Measurements from ENCODE around the gene RADIL. TPM values are rescaled to one million over a fixed set of nuclear protein-coding genes. Genes with fewer than 3 reads are reported as not detected.

RADIL gene
- total RNA-seq, 1 donor from 2014 or later = 0.86 TPM

DNA sequence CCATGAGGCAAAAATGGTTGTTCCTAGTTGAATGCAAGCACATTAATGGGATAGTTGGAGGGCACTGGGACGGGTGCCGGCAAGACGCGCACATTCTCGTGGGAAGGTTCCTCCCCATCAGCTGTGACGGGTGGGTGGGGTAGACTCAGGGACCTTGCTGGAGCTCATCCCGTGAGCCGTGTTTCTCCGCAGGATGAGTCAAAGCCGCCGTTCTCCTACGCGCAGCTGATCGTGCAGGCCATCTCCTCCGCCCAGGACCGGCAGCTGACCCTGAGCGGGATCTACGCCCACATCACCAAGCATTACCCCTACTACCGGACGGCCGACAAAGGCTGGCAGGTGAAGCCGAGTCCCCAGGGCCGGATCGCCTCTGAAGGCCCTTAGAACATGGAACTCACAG is 128.5 kb downstream of the RADIL start:
- H3K4me2 ChIP-seq (ENCODE audit: low read length) = no peak overlapping the region
- no peaks in the 10 kb centered on the region for H3K9me3 ChIP-seq (ENCODE audit: insufficient read depth, low read depth, low read length)
- no peak for TF ChIP-seq EZH2 (IDR thresholded peaks at IDR 0.05; ENCODE audit: insufficient read depth, low read length)
- TF ChIP-seq, protein P1, sequence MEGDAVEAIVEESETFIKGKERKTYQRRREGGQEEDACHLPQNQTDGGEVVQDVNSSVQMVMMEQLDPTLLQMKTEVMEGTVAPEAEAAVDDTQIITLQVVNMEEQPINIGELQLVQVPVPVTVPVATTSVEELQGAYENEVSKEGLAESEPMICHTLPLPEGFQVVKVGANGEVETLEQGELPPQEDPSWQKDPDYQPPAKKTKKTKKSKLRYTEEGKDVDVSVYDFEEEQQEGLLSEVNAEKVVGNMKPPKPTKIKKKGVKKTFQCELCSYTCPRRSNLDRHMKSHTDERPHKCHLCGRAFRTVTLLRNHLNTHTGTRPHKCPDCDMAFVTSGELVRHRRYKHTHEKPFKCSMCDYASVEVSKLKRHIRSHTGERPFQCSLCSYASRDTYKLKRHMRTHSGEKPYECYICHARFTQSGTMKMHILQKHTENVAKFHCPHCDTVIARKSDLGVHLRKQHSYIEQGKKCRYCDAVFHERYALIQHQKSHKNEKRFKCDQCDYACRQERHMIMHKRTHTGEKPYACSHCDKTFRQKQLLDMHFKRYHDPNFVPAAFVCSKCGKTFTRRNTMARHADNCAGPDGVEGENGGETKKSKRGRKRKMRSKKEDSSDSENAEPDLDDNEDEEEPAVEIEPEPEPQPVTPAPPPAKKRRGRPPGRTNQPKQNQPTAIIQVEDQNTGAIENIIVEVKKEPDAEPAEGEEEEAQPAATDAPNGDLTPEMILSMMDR (IDR thresholded peaks at IDR 0.05; ENCODE audit: insufficient read depth, low read depth, low read length) = no peak
- Mint-ChIP-seq H3K27me3 (ENCODE audit: low read depth, unreplicated experiment) (no peaks in the 10 kb centered on the region), H3K4me1 (ENCODE audit: low read depth, unreplicated experiment) (no peaks in the 10 kb centered on the region), H3K4me3 (ENCODE audit: unreplicated experiment) (no peak overlapping the region), H3K36me3 (ENCODE audit: low read depth, unreplicated experiment) (peaks cover 15% of the 10 kb centered on the region), H3K9me3 (ENCODE audit: unreplicated experiment) (no peaks in the 10 kb centered on the region), H3K27ac (ENCODE audit: unreplicated experiment) (no peak overlapping the region)
- DNase-seq (ENCODE audit: low read depth) (no peak), FAIRE-seq (no peak)
- H3K9ac ChIP-seq (ENCODE audit: low read length) = no peak overlapping the region
- H3K27me3 ChIP-seq (ENCODE audit: insufficient read depth, low read length) = no peaks in the 10 kb centered on the region
- no peak overlapping the region for H3K4me3 ChIP-seq (ENCODE audit: insufficient read depth, low read depth, low read length)
- H4K20me1 ChIP-seq (ENCODE audit: insufficient read depth, low read length) = peaks cover 30% of the 10 kb centered on the region
- no peak overlapping the region for H3K27ac ChIP-seq (ENCODE audit: low read depth, low read length)
- no peak overlapping the region for H2AFZ ChIP-seq (ENCODE audit: low read depth, low read length)
- H3K36me3 ChIP-seq (ENCODE audit: insufficient read depth, low read length) = peaks cover 11% of the 10 kb centered on the region
- peaks cover 36% of the 10 kb centered on the region for H3K79me2 ChIP-seq (ENCODE audit: insufficient read depth, low read length)
- H3K4me1 ChIP-seq (ENCODE audit: insufficient read depth, low read length) = peaks cover 4% of the 10 kb centered on the region

DNA sequence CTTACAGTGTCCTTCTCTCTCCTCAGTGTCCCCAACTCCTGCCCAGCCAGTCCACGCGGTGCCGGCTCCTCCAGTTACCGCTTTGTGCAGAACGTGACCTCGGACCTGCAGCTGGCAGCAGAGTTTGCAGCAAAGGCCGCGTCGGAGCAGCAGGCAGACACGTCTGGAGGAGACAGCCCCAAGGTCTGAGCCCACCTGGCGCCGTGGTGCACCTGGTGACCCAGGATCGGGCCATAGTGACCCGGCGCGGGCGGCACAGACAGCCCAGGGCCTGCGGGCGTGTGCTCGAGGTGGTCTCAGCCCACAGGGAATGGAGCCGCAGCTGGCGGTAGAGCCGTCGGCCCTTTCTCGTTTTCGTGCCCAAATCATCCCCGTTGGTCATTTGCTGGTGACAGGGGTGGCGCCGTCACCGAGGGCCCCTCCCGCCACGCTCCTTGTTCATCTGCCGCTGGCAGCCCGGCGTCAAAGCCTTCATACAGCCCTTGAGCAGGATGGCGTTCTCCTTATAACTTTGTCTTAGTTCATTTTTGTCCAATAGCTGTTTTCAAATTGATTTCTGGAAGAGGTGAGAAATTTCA is 129.0 kb downstream of the RADIL start:
- Histone ChIP-seq H3K4me3 (ENCODE audit: insufficient read depth, low read depth, low read length) (no peak overlapping the region), H3K36me3 (ENCODE audit: insufficient read depth, low read length) (peaks cover 11% of the 10 kb centered on the region), H3K4me1 (ENCODE audit: insufficient read depth, low read length) (peaks cover 4% of the 10 kb centered on the region), H3K27ac (ENCODE audit: low read depth, low read length) (no peak overlapping the region), H4K20me1 (ENCODE audit: insufficient read depth, low read length) (peaks cover 33% of the 10 kb centered on the region), H3K9me3 (ENCODE audit: insufficient read depth, low read depth, low read length) (no peaks in the 10 kb centered on the region), H3K79me2 (ENCODE audit: insufficient read depth, low read length) (peaks cover 41% of the 10 kb centered on the region), H2AFZ (ENCODE audit: low read depth, low read length) (no peak overlapping the region), H3K4me2 (ENCODE audit: low read length) (no peak overlapping the region), H3K27me3 (ENCODE audit: insufficient read depth, low read length) (no peaks in the 10 kb centered on the region), H3K9ac (ENCODE audit: low read length) (no peak overlapping the region)
- no peak overlapping the region for H3K27ac Mint-ChIP-seq (ENCODE audit: unreplicated experiment)
- no peak overlapping the region for H3K4me3 Mint-ChIP-seq (ENCODE audit: unreplicated experiment)
- no peaks in the 10 kb centered on the region for H3K9me3 Mint-ChIP-seq (ENCODE audit: unreplicated experiment)
- TF ChIP-seq EZH2 (IDR thresholded peaks at IDR 0.05; ENCODE audit: insufficient read depth, low read length) = no peak
- TF ChIP-seq, protein P1 (IDR thresholded peaks at IDR 0.05; ENCODE audit: insufficient read depth, low read depth, low read length) = no peak
- FAIRE-seq (no peak), DNase-seq (ENCODE audit: low read depth) (no peak)
- H3K36me3 Mint-ChIP-seq (ENCODE audit: low read depth, unreplicated experiment) = peaks cover 15% of the 10 kb centered on the region
- H3K4me1 Mint-ChIP-seq (ENCODE audit: low read depth, unreplicated experiment) = no peaks in the 10 kb centered on the region
- no peaks in the 10 kb centered on the region for H3K27me3 Mint-ChIP-seq (ENCODE audit: low read depth, unreplicated experiment)

DNA sequence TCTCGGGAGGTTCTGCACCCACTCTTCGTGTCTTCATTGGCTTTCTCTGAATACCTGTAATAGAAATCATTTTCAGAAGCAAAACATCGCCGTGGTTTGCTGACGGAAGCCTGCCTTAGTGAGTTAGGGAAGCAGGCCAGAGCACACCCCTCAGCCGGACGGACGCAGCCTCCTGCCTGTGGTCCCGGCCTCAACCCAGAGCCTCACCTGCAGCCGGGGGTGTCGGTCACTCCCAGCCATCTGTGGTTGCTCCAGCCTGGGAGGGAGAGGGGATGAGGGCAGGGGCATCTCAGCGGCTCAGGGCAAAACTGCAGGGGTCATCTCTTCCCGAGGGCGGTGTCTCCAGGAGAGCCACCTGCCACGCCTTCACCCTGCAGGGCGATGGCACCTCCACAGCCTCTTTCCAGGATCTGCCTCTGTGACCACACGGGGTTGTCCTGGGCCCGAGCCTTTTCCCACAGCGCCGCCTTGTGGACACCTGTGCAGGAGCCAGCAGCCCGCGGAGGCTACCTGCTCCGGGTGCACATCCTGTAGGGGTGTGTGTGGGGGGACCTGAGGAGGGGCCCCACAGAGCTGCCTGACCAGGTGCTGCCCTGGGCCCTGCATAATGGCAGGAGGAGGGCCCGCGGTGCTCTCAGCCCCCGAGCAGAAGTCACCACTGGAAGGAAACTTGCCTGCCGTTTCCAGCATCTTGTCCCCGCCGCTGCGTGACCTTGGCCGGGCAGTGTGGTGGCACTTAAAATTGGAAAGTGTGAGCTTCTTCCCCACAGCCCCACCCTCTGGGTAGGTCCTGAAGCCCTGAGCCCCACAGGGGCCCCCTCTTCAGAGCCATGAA is 129.7 kb downstream of the RADIL start:
- FAIRE-seq (no peak), DNase-seq (ENCODE audit: low read depth) (no peak)

More for the DNA sequence above, 129.7 kb downstream of the RADIL start:
- Mint-ChIP-seq H3K27ac (ENCODE audit: unreplicated experiment) (no peak overlapping the region), H3K27me3 (ENCODE audit: low read depth, unreplicated experiment) (no peaks in the 10 kb centered on the region), H3K36me3 (ENCODE audit: low read depth, unreplicated experiment) (peaks cover 18% of the 10 kb centered on the region), H3K4me1 (ENCODE audit: low read depth, unreplicated experiment) (no peaks in the 10 kb centered on the region), H3K4me3 (ENCODE audit: unreplicated experiment) (no peak overlapping the region), H3K9me3 (ENCODE audit: unreplicated experiment) (no peaks in the 10 kb centered on the region)
- Histone ChIP-seq H3K4me1 (ENCODE audit: insufficient read depth, low read length) (peaks cover 4% of the 10 kb centered on the region), H3K4me2 (ENCODE audit: low read length) (no peak overlapping the region), H3K9me3 (ENCODE audit: insufficient read depth, low read depth, low read length) (no peaks in the 10 kb centered on the region), H3K27me3 (ENCODE audit: insufficient read depth, low read length) (no peaks in the 10 kb centered on the region), H4K20me1 (ENCODE audit: insufficient read depth, low read length) (peaks cover 33% of the 10 kb centered on the region), H3K27ac (ENCODE audit: low read depth, low read length) (no peak overlapping the region), H3K4me3 (ENCODE audit: insufficient read depth, low read depth, low read length) (no peak overlapping the region), H3K36me3 (ENCODE audit: insufficient read depth, low read length) (peaks cover 11% of the 10 kb centered on the region), H3K9ac (ENCODE audit: low read length) (no peak overlapping the region), H3K79me2 (ENCODE audit: insufficient read depth, low read length) (peaks cover 48% of the 10 kb centered on the region), H2AFZ (ENCODE audit: low read depth, low read length) (no peak overlapping the region)
- TF ChIP-seq, protein P1 (IDR thresholded peaks at IDR 0.05; ENCODE audit: insufficient read depth, low read depth, low read length) = peak; percentile 51
- TF ChIP-seq EZH2 (IDR thresholded peaks at IDR 0.05; ENCODE audit: insufficient read depth, low read length) = no peak
